IMR-90 (cell line): Measurements from ENCODE around the gene PANK4.

ENCODE experiments used
- BHLHE40 ChIP-seq: fragments of 150-350 bp; IDR thresholded peaks from 2 replicates; pipeline ENCODE4 v1.6.1; 2016; ENCODE audit warnings: mild to moderate bottlenecking, low read depth, low read length
- CEBPB ChIP-seq: IDR thresholded peaks from 2 replicates; pipeline ENCODE4 v1.6.1; 2012; ENCODE audit warnings: low read depth, low read length, improper control_type of control experiment
- CTCF ChIP-seq: conservative IDR thresholded peaks from 2 replicates; pipeline ENCODE4 v1.5.1; 2012; ENCODE audit warnings: mild to moderate bottlenecking, low read depth, low read length, improper control_type of control experiment
- MAZ ChIP-seq: IDR thresholded peaks from 2 replicates; pipeline ENCODE4 v1.6.1; 2012; ENCODE audit warnings: low read depth, mild to moderate bottlenecking, low read length, improper control_type of control experiment, moderate library complexity, borderline replicate concordance
- NFE2L2 ChIP-seq: fragments of 150-350 bp; IDR thresholded peaks from 2 replicates; pipeline ENCODE4 v1.6.1; 2016; ENCODE audit warnings: low read depth, mild to moderate bottlenecking, low read length
- POLR2A ChIP-seq: IDR thresholded peaks from 2 replicates; pipeline ENCODE4 v1.6.1; 2012; ENCODE audit warnings: mild to moderate bottlenecking, low read depth, low read length
- RAD21 ChIP-seq: IDR thresholded peaks from 2 replicates; pipeline ENCODE4 v1.6.1; 2012; ENCODE audit warnings: low read length, improper control_type of control experiment
- RCOR1 ChIP-seq: IDR thresholded peaks from 2 replicates; pipeline ENCODE4 v1.6.1; 2012; ENCODE audit warnings: mild to moderate bottlenecking, low read length, improper control_type of control experiment; ENCODE audit not compliant: insufficient replicate concordance
- RFX5 ChIP-seq: IDR thresholded peaks from 2 replicates; pipeline ENCODE4 v1.8.0; 2012; ENCODE audit warnings: low read depth, mild to moderate bottlenecking, low read length, moderate library complexity
- SMC3 ChIP-seq: fragments of 150-350 bp; IDR thresholded peaks from 2 replicates; pipeline ENCODE4 v1.6.1; 2016; ENCODE audit warnings: low read depth, mild to moderate bottlenecking, antibody characterized with exemption, low read length, moderate library complexity
- USF2 ChIP-seq: fragments of 150-350 bp; IDR thresholded peaks from 2 replicates; pipeline ENCODE4 v1.6.1; 2017; ENCODE audit warnings: mild to moderate bottlenecking, antibody characterized with exemption, low read length, low read depth
- TF ChIP-seq, protein P1 (sequence below): fragments of 150-350 bp; IDR thresholded peaks from 2 replicates; pipeline ENCODE4 v1.6.1; 2016; ENCODE audit warnings: low read depth, mild to moderate bottlenecking, low read length, moderate library complexity, borderline replicate concordance

DNA sequence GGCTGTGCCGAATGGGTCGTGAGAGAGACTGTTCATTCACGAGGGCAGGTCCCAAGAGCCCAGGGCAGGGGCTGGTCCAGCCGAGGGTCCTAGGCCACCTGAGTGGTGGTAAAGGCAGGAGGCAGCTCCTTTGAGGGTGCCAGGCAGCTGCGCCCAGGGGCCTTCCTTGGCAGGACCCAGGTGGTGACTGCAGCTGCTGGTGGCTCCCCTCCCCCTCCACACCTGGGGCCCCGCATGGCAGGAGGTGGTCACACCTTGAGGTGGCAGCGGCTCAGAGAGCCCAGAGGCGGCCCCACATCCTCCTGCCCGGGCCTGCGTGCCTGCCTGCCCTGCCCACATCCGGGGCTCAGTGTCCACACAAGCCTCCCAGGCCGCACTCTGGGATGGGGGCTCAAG is 60.1 kb downstream of the PANK4 start:
- TF ChIP-seq RCOR1 = no peak
- TF ChIP-seq BHLHE40 = no peak
- no peak for TF ChIP-seq CTCF
- TF ChIP-seq POLR2A = no peak
- no peak for TF ChIP-seq RAD21
- TF ChIP-seq MAZ = no peak
- TF ChIP-seq CEBPB = no peak
- no peak for TF ChIP-seq SMC3
- no peak for TF ChIP-seq USF2
- TF ChIP-seq, protein P1, sequence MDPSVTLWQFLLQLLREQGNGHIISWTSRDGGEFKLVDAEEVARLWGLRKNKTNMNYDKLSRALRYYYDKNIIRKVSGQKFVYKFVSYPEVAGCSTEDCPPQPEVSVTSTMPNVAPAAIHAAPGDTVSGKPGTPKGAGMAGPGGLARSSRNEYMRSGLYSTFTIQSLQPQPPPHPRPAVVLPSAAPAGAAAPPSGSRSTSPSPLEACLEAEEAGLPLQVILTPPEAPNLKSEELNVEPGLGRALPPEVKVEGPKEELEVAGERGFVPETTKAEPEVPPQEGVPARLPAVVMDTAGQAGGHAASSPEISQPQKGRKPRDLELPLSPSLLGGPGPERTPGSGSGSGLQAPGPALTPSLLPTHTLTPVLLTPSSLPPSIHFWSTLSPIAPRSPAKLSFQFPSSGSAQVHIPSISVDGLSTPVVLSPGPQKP = no peak
- no peak for TF ChIP-seq RFX5
- TF ChIP-seq NFE2L2 = no peak
